Measurements from ENCODE around the gene SNRPD1.
"Not testable (repeated sequence)": the region's sequence is repeated elsewhere in the genome, so short reads cannot be mapped to it uniquely, and the experiment has no call there.

SNRPD1 gene

DNA sequence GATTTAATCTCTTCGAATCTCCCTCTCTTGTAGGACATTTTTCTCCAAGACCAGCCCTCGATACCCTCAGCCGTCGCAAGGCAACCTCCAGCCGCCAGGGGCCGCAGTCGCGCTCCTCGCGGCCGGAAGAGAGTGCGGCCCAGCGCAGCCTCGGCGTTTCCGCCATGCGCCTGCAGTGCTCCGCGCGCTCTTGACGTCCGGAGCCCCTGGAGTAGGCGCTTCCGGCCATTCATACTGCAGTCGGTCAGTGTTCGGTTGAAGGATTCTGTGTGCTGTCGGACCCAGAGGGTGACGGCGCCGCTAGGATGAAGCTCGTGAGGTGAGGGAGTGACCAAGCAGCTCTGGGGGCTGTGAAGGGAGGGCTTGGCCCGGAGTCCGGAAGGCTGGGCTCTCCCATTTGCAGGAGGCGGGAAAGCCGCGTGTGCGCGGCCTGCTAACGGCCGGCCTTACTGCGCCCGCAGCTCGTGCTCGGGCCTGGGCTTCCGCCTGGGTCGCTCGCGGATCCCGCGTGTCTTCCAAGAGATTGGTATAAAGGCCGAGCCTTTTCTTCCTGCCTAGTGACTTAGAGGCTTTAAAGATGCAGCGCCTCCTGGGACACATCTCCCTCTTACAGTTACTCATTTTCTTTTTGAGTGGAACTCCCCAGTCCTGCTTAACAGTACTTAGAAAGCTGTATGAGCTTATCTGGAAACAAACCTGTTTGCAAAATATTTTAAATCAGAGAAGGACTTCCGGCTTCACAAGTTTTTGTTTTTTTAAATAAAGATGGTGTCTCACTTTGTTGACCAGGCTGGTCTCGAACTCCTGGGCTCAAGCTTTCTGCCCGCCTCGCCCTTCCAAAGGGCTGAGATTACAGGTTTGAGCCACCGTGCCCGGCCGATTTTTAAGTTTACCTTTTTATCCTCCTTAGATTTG lies at the start of gene SNRPD1:
SNRPD1 (plus strand) TSS at position 190 of the 915 bp plus-strand sequence; CDS start at position 306, 116 bp downstream.
- DNase-seq = peak; percentile 93

- DNase-seq = no peak
Observed at GRCh38 chr18:21571772-21572171, 40.3 kb upstream of the SNRPD1 start.

GRCh38 chr18:21575656-21576055 lies 36.5 kb upstream of the SNRPD1 start:
- no peak for DNase-seq

GRCh38 chr18:21584391-21584790 lies 27.7 kb upstream of the SNRPD1 start:
- no peak for DNase-seq

- not testable (repeated sequence) for DNase-seq
Observed at GRCh38 chr18:21592361-21592760, 19.8 kb upstream of the SNRPD1 start.

GRCh38 chr18:21593540-21594257 lies 18.4 kb upstream of the SNRPD1 start:
- DNase-seq = no peak

- DNase-seq = no peak
Observed at GRCh38 chr18:21597620-21598019, 14.5 kb upstream of the SNRPD1 start.

DNA sequence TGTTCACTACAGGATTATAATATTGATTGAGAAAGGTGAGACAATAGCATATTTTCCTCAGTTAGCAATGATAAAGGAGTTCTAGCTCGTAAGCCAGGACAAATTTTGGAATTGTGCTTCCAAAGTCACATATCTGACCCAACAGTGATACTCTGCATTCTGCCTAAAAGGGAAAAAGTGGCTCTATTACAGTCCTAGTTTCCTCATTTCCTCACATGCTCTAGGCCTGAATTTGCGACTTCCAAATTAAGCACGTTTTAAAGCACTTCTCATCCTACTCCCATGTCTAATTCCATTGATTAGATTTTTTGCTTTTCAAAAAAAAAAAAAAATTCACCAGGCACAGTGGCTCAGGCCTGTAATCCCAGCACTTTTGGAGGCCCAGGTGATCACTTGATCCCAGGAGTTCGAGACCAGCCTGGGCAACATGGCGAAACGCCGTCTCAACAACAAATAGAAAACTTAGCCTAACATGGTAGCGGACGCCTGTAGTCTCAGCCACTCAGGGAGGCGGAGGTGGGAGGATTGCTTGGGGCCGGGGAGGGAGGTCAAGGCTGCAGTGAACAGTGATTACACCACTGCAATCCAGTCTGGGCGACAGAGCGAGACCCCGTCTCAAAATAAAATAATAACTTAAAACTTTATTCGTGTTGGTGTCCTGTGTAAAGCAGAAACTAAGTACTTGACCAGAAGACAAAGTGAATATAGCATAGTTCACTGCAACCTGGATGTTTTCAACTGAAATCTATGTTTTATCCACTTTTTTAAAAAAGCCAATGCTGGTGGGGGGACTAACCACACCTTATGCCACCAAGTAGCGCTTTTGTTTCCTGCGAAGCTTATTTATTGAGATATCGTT lies 13.2 kb upstream of the SNRPD1 start:
- DNase-seq = peak; percentile 3

GRCh38 chr18:21599585-21600525 lies 12.3 kb upstream of the SNRPD1 start:
- peak; percentile 52 for DNase-seq

GRCh38 chr18:21600526-21601410 lies 11.3 kb upstream of the SNRPD1 start, which contains the start of gene ESCO1:
ESCO1 (minus strand) TSS chr18:21600704; CDS start chr18:21574843, 25,861 bp downstream.
- DNase-seq = peak; percentile 97

DNA sequence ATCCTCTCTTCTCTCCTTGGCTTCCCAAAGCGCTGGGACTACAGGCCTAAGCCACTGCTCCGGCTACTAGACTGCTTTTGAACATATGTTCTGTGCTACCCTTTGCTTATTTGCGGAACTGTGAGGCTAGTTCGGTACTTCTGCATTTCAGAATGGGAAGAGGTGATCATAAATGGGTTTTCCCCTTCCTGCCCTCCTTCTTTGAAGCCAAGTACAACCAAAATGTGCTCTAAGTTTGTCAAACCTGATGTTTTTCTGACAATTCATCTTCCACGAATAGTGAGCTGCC lies 9.9 kb upstream of the SNRPD1 start:
- DNase-seq = no peak

GRCh38 chr18:21604671-21605070 lies 7.4 kb upstream of the SNRPD1 start:
- DNase-seq = no peak

DNA sequence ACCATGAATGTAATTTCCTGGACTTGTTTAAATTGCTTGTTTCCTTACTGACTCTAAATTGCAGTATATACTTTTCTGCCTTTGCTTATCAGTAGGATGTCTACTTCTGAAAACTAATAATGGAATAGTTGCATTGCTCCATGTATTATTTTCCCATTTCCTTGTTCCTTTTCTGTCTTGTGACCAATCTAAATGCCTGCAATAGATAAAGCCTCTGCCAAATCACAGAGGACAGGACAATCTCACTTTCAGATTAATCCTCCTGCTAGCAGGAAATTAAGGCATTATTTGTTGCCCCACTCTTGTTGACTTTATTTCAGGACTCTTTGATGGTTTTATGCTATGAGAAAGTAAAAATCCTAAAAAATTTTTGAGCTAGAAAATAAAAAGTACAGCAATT lies 6.9 kb upstream of the SNRPD1 start:
- DNase-seq = no peak

- not testable (repeated sequence) for DNase-seq
Observed at GRCh38 chr18:21611401-21612124, 551 bp upstream of the SNRPD1 start.

DNA sequence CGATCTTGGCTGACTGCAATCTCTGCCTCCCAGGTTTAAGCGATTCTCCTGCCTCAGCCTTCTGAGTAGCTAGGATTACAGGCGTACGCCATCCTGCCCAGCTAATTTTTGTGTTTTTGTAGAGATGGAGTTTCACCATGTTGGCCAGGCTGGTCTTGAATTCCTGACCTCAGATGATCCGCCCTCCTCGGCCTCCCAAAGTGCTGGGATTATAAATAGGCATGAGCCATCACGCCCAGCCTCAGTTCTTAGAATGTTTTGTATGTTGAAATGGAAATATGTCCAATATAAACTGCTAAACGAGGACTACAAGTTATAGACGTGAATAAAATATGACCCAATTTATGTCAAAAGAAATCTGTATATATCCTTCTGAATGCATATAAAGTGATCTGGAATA lies 9.5 kb downstream of the SNRPD1 start:
- DNase-seq = not testable (repeated sequence)

DNA sequence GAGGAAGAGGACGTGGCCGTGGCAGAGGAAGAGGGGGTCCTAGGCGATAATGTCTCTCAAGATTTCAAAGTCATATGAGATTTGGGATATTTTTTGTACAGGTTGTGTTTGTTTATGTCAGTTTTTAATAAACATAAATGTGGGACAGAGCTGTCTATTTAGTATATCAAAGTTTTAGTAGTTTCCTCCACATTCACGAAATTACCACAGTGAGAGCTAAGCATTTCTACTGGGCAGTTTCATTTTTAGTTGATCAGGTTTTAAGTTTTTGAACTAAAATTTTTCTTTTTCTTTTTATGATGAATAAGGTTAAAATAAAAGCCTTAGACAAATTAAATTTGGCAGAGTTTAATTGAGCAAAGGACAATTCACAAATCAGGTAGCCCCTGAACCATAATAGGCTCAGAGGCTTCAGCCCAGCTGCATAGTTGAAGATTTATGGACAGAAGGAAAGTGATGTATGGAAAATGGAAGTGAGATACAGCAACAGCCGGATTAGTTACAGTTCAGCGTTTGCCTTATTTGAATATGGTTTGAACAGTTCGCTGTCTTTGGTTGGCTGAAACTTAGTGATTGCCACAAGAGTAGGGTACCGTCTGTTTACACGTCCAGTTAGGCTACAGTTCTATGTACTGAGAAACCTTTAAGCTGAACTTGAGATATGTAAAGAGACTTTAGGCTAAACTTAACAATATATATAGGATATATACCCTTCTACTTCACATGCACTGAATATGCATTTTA lies 17.1 kb downstream of the SNRPD1 start:
- no peak for DNase-seq

- no peak for DNase-seq
Observed at GRCh38 chr18:21632393-21632792, 20.3 kb downstream of the SNRPD1 start.

GRCh38 chr18:21634588-21635199 lies 22.6 kb downstream of the SNRPD1 start:
- no peak for DNase-seq

- DNase-seq = no peak
Observed at GRCh38 chr18:21636769-21637168, 24.7 kb downstream of the SNRPD1 start.

Data from NCI-H774 (cell line).